Measurements from ENCODE around the gene ZNRD2. TPM values are rescaled to one million over a fixed set of nuclear protein-coding genes. Genes with fewer than 3 reads are reported as not detected.

The ZNRD2 gene
- total RNA-seq, 1 donor from 2014 or later: 17.3 TPM

Other genes with a start within 250 kb of the ZNRD2 start
- 34.7 TPM for gene DPF2, start 236.6 kb upstream of the ZNRD2 start, total RNA-seq (ENCODE audit: insufficient read depth, low replicate concordance)
- 1.4 TPM for gene TIGD3, start 215.7 kb upstream of the ZNRD2 start, total RNA-seq (ENCODE audit: insufficient read depth, low replicate concordance)
- 5.3 TPM for gene SLC25A45, start 187.8 kb upstream of the ZNRD2 start, total RNA-seq (ENCODE audit: insufficient read depth, low replicate concordance)
- gene FRMD8, start 183.8 kb upstream of the ZNRD2 start, total RNA-seq (ENCODE audit: insufficient read depth, low replicate concordance): 80.2 TPM
- 74.6 TPM for gene NEAT1, start 147.7 kb upstream of the ZNRD2 start, total RNA-seq (ENCODE audit: insufficient read depth, low replicate concordance)
- gene MALAT1, start 71.4 kb upstream of the ZNRD2 start, total RNA-seq (ENCODE audit: insufficient read depth, low replicate concordance): 14,533 TPM
- 60.7 TPM for gene SCYL1, start 45.4 kb upstream of the ZNRD2 start, total RNA-seq (ENCODE audit: insufficient read depth, low replicate concordance)
- 116 TPM for gene LTBP3, start 12.1 kb upstream of the ZNRD2 start, total RNA-seq (ENCODE audit: insufficient read depth, low replicate concordance)
- 36.8 TPM for gene FAM89B, start 2.1 kb downstream of the ZNRD2 start, total RNA-seq (ENCODE audit: insufficient read depth, low replicate concordance)
- 91.0 TPM for gene EHBP1L1, start 5.6 kb downstream of the ZNRD2 start, total RNA-seq (ENCODE audit: insufficient read depth, low replicate concordance)
- gene KCNK7, start 25.3 kb downstream of the ZNRD2 start, total RNA-seq (ENCODE audit: insufficient read depth, low replicate concordance): not detected
- gene MAP3K11, start 43.7 kb downstream of the ZNRD2 start, total RNA-seq (ENCODE audit: insufficient read depth, low replicate concordance): 12.0 TPM
- gene PCNX3, start 45.3 kb downstream of the ZNRD2 start, total RNA-seq (ENCODE audit: insufficient read depth, low replicate concordance): 7.2 TPM
- 23.8 TPM for gene SIPA1, start 67.6 kb downstream of the ZNRD2 start, total RNA-seq (ENCODE audit: insufficient read depth, low replicate concordance)
- gene RELA, start 92.4 kb downstream of the ZNRD2 start, total RNA-seq (ENCODE audit: insufficient read depth, low replicate concordance): 7.7 TPM
- gene KAT5, start 141.8 kb downstream of the ZNRD2 start, total RNA-seq (ENCODE audit: insufficient read depth, low replicate concordance): 51.8 TPM
- gene RNASEH2C, start 150.3 kb downstream of the ZNRD2 start, total RNA-seq (ENCODE audit: insufficient read depth, low replicate concordance): 50.3 TPM
- gene AP5B1, start 210.5 kb downstream of the ZNRD2 start, total RNA-seq (ENCODE audit: insufficient read depth, low replicate concordance): 9.6 TPM
- 1.4 TPM for gene OVOL1, start 216.6 kb downstream of the ZNRD2 start, total RNA-seq (ENCODE audit: insufficient read depth, low replicate concordance)

All from umbilical cord (tissue), 1 donor.